WTC11 (cell line): ENCODE results near the gene FOCAD. TPM values are rescaled to one million over a fixed set of nuclear protein-coding genes. Genes with fewer than 3 reads are reported as not detected.

ENCODE experiments used
- ATAC-seq: fragments of 200-7000 bp; cut with Tn5 transposase; 2 replicates; pipeline ENCODE4 v1.10.0; 2021; ENCODE audit warnings: mild to moderate bottlenecking, moderate library complexity
- CTCF ChIA-PET: fragments of 300-600 bp; sonication (Branson Sonifier 250); formaldehyde crosslinking; loops from one replicate; lab custom pipeline; 2021; ENCODE audit warnings: antibody characterized with exemption; lab: Charles Lee
- POLR2A ChIA-PET: fragments of 350-600 bp; sonication (Branson Sonifier 250); formaldehyde crosslinking; loops from one replicate; lab custom pipeline; 2021; ENCODE audit warnings: antibody characterized with exemption; lab: Charles Lee
- DNase-seq: peaks from one replicate; pipeline ENCODE4 v3.0.0; 2021; ENCODE audit warnings: low spot score
- H3K27ac Mint-ChIP-seq: 2 replicates; pipeline ENCODE4 v1.8.0; 2021; ENCODE audit warnings: mixed read lengths
- H3K27me3 Mint-ChIP-seq: 2 replicates; pipeline ENCODE4 v1.8.0; 2021; ENCODE audit warnings: low read depth, mild to moderate bottlenecking, moderate library complexity, mixed read lengths
- H3K36me3 Mint-ChIP-seq: 2 replicates; pipeline ENCODE4 v1.8.0; 2021; ENCODE audit warnings: mixed read lengths
- H3K4me1 Mint-ChIP-seq: 2 replicates; pipeline ENCODE4 v1.8.0; 2022; ENCODE audit warnings: mixed read lengths
- H3K4me3 Mint-ChIP-seq: 2 replicates; pipeline ENCODE4 v1.8.0; 2021; ENCODE audit warnings: mild to moderate bottlenecking, moderate library complexity, mixed read lengths
- H3K9me3 Mint-ChIP-seq: 2 replicates; pipeline ENCODE4 v1.8.0; 2021; ENCODE audit warnings: mixed read lengths
- JUN ChIP-seq: sonication (generic); formaldehyde crosslinking; IDR thresholded peaks from 2 replicates; pipeline ENCODE4 v1.8.0; 2023; ENCODE audit warnings: mild to moderate bottlenecking, missing genetic modification reagents
- KAT7 ChIP-seq: sonication (generic); formaldehyde crosslinking; IDR thresholded peaks from 2 replicates; pipeline ENCODE4 v1.8.1; 2023; ENCODE audit warnings: missing genetic modification reagents, mild to moderate bottlenecking, borderline replicate concordance
- NFYB ChIP-seq: sonication (generic); formaldehyde crosslinking; conservative IDR thresholded peaks from 2 replicates; pipeline ENCODE4 v1.8.0; 2022; ENCODE audit warnings: low read depth, missing genetic modification reagents
- NR1H2 ChIP-seq: sonication (generic); formaldehyde crosslinking; IDR thresholded peaks from 2 replicates; pipeline ENCODE4 v1.9.0; 2021; ENCODE audit warnings: mild to moderate bottlenecking, moderate library complexity, missing genetic modification reagents
- OVOL2 ChIP-seq: fragments of 250-450 bp; sonication (Bioruptor Pico); IDR thresholded peaks from 2 replicates; pipeline ENCODE4 v1.9.0; 2021; ENCODE audit warnings: mild to moderate bottlenecking, borderline replicate concordance
- SMAD3 ChIP-seq: sonication (generic); formaldehyde crosslinking; IDR thresholded peaks from 2 replicates; pipeline ENCODE4 v1.8.0; 2022; ENCODE audit warnings: missing genetic modification reagents, mild to moderate bottlenecking, borderline replicate concordance
- TEAD4 ChIP-seq: sonication (generic); formaldehyde crosslinking; IDR thresholded peaks from 2 replicates; pipeline ENCODE4 v1.8.0; 2022; ENCODE audit warnings: mild to moderate bottlenecking, missing genetic modification reagents
- TP53 ChIP-seq: sonication (generic); formaldehyde crosslinking; IDR thresholded peaks from 2 replicates; pipeline ENCODE4 v1.8.1; 2023; ENCODE audit warnings: mild to moderate bottlenecking, missing genetic modification reagents
- ZNF138 ChIP-seq: sonication (generic); formaldehyde crosslinking; conservative IDR thresholded peaks from 2 replicates; pipeline ENCODE4 v1.8.1; 2022; ENCODE audit warnings: mild to moderate bottlenecking, moderate library complexity, missing genetic modification reagents
- ZNF416 ChIP-seq: fragments of 250-450 bp; sonication (Bioruptor Pico); IDR thresholded peaks from 2 replicates; pipeline ENCODE4 v1.9.0; 2021; ENCODE audit warnings: mild to moderate bottlenecking, inconsistent platforms
- ZNF671 ChIP-seq: fragments of 250-450 bp; sonication (Bioruptor Pico); IDR thresholded peaks from 2 replicates; pipeline ENCODE4 v1.8.0; 2021; ENCODE audit warnings: mild to moderate bottlenecking
- total RNA-seq: library from RNA; stranded (reverse); gene quantifications from 3 replicates; pipeline ENCODE4 v1.2.3, GENCODE V29; 2021
- TF ChIP-seq, protein P1 (sequence below): sonication (generic); formaldehyde crosslinking; IDR thresholded peaks from 2 replicates; pipeline ENCODE4 v1.8.1; 2022; ENCODE audit warnings: mild to moderate bottlenecking, missing genetic modification reagents, moderate library complexity, borderline replicate concordance
- TF ChIP-seq, protein P2 (sequence below): sonication (generic); formaldehyde crosslinking; IDR thresholded peaks from 2 replicates; pipeline ENCODE4 v1.8.0; 2022; ENCODE audit warnings: mild to moderate bottlenecking, missing genetic modification reagents
- TF ChIP-seq, protein P3 (sequence below): sonication (generic); formaldehyde crosslinking; IDR thresholded peaks from 2 replicates; pipeline ENCODE4 v1.8.1; 2023; ENCODE audit warnings: mild to moderate bottlenecking, moderate library complexity, missing genetic modification reagents
- TF ChIP-seq, protein P4 (sequence below): sonication (generic); formaldehyde crosslinking; IDR thresholded peaks from 2 replicates; pipeline ENCODE4 v1.8.0; 2023; ENCODE audit warnings: missing genetic modification reagents, mild to moderate bottlenecking, borderline replicate concordance
- TF ChIP-seq, protein P5 (sequence below): sonication (generic); formaldehyde crosslinking; IDR thresholded peaks from 2 replicates; pipeline ENCODE4 v1.8.0; 2022; ENCODE audit warnings: mild to moderate bottlenecking, missing genetic modification reagents
- TF ChIP-seq, protein P6 (sequence below): fragments of 250-450 bp; sonication (Bioruptor Pico); IDR thresholded peaks from 2 replicates; pipeline ENCODE4 v1.8.0; 2021; ENCODE audit warnings: mild to moderate bottlenecking
- TF ChIP-seq, protein P7 (sequence below): sonication (generic); formaldehyde crosslinking; IDR thresholded peaks from 2 replicates; pipeline ENCODE4 v1.8.0; 2023; ENCODE audit warnings: missing genetic modification reagents
- TF ChIP-seq, protein P8 (sequence below): sonication (generic); formaldehyde crosslinking; IDR thresholded peaks from 2 replicates; pipeline ENCODE4 v1.8.1; 2023; ENCODE audit warnings: mild to moderate bottlenecking, missing genetic modification reagents, moderate library complexity

The FOCAD gene
- total RNA-seq, 1 experiment from 2014 or later = 34.3 TPM

DNA sequence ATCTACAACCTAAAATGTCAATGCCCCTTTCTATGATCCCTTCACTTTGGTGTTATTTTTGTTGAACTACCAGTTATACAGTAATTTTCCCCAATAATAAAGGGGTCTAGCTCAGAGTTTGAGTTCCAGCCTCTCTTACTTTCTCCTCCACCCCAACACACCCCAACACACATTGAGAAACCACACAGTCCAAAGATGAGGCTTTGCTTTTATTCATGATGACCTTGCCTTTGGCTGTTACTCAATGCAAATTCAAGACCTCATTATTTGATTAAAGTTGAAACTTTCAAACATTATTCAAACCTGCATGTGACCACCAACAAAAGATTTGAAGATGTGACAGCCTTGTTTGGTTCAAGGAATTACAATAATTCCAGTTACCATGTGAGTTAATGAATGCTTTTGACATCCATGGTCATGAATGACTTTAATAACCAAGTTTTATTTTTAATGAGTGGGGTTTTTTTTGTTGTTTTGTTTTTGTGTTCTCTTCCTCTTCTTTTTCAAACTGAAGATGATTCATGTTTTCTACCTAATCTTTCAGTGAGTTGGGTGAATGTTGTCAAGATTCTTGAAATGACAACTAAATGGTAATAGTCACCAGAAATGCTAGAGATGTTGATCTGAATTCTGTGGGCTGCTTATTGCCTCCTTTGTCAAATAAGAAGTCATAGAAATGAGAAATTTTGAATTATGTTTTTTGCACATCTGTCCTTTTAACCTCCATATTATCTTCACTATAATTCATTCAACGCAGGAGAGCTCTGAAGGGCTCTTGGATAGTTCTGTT is 241.4 kb downstream of the FOCAD start:
- CTCF ChIA-PET = no interaction called here
- Mint-ChIP-seq H3K27me3 (no peaks in the 10 kb centered on the region), H3K9me3 (no peaks in the 10 kb centered on the region), H3K36me3 (0 out of 2 replicates have a peak, but pooled peaks cover 3% of the 10 kb centered on the region), H3K4me3 (no peak overlapping the region), H3K4me1 (peaks cover 5% of the 10 kb centered on the region), H3K27ac (no peak overlapping the region)
- POLR2A ChIA-PET = no interaction called here
- no peak for ATAC-seq
- TF ChIP-seq ZNF138 (no peak), NFYB (CRISPR knock-in tag) (no peak), TEAD4 (CRISPR knock-in tag) (no peak), OVOL2 (CRISPR knock-in tag) (no peak), ZNF416 (CRISPR knock-in tag) (no peak), KAT7 (no peak), SMAD3 (CRISPR knock-in tag) (no peak), TP53 (CRISPR knock-in tag) (no peak), JUN (CRISPR knock-in tag) (no peak), NR1H2 (CRISPR knock-in tag) (no peak)
- TF ChIP-seq, protein P1, sequence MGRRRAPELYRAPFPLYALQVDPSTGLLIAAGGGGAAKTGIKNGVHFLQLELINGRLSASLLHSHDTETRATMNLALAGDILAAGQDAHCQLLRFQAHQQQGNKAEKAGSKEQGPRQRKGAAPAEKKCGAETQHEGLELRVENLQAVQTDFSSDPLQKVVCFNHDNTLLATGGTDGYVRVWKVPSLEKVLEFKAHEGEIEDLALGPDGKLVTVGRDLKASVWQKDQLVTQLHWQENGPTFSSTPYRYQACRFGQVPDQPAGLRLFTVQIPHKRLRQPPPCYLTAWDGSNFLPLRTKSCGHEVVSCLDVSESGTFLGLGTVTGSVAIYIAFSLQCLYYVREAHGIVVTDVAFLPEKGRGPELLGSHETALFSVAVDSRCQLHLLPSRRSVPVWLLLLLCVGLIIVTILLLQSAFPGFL = no peak
- TF ChIP-seq, protein P2, sequence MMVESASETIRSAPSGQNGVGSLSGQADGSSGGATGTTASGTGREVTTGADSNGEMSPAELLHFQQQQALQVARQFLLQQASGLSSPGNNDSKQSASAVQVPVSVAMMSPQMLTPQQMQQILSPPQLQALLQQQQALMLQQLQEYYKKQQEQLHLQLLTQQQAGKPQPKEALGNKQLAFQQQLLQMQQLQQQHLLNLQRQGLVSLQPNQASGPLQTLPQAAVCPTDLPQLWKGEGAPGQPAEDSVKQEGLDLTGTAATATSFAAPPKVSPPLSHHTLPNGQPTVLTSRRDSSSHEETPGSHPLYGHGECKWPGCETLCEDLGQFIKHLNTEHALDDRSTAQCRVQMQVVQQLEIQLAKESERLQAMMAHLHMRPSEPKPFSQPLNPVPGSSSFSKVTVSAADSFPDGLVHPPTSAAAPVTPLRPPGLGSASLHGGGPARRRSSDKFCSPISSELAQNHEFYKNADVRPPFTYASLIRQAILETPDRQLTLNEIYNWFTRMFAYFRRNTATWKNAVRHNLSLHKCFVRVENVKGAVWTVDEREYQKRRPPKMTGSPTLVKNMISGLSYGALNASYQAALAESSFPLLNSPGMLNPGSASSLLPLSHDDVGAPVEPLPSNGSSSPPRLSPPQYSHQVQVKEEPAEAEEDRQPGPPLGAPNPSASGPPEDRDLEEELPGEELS (CRISPR knock-in tag) = no peak
- TF ChIP-seq, protein P3, sequence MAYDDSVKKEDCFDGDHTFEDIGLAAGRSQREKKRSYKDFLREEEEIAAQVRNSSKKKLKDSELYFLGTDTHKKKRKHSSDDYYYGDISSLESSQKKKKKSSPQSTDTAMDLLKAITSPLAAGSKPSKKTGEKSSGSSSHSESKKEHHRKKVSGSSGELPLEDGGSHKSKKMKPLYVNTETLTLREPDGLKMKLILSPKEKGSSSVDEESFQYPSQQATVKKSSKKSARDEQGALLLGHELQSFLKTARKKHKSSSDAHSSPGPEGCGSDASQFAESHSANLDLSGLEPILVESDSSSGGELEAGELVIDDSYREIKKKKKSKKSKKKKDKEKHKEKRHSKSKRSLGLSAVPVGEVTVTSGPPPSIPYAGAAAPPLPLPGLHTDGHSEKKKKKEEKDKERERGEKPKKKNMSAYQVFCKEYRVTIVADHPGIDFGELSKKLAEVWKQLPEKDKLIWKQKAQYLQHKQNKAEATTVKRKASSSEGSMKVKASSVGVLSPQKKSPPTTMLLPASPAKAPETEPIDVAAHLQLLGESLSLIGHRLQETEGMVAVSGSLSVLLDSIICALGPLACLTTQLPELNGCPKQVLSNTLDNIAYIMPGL (CRISPR knock-in tag) = no peak
- TF ChIP-seq, protein P4, sequence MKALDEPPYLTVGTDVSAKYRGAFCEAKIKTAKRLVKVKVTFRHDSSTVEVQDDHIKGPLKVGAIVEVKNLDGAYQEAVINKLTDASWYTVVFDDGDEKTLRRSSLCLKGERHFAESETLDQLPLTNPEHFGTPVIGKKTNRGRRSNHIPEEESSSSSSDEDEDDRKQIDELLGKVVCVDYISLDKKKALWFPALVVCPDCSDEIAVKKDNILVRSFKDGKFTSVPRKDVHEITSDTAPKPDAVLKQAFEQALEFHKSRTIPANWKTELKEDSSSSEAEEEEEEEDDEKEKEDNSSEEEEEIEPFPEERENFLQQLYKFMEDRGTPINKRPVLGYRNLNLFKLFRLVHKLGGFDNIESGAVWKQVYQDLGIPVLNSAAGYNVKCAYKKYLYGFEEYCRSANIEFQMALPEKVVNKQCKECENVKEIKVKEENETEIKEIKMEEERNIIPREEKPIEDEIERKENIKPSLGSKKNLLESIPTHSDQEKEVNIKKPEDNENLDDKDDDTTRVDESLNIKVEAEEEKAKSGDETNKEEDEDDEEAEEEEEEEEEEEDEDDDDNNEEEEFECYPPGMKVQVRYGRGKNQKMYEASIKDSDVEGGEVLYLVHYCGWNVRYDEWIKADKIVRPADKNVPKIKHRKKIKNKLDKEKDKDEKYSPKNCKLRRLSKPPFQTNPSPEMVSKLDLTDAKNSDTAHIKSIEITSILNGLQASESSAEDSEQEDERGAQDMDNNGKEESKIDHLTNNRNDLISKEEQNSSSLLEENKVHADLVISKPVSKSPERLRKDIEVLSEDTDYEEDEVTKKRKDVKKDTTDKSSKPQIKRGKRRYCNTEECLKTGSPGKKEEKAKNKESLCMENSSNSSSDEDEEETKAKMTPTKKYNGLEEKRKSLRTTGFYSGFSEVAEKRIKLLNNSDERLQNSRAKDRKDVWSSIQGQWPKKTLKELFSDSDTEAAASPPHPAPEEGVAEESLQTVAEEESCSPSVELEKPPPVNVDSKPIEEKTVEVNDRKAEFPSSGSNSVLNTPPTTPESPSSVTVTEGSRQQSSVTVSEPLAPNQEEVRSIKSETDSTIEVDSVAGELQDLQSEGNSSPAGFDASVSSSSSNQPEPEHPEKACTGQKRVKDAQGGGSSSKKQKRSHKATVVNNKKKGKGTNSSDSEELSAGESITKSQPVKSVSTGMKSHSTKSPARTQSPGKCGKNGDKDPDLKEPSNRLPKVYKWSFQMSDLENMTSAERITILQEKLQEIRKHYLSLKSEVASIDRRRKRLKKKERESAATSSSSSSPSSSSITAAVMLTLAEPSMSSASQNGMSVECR = no peak
- TF ChIP-seq, protein P5, sequence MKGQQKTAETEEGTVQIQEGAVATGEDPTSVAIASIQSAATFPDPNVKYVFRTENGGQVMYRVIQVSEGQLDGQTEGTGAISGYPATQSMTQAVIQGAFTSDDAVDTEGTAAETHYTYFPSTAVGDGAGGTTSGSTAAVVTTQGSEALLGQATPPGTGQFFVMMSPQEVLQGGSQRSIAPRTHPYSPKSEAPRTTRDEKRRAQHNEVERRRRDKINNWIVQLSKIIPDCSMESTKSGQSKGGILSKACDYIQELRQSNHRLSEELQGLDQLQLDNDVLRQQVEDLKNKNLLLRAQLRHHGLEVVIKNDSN = no peak
- DNase-seq = no peak

DNA sequence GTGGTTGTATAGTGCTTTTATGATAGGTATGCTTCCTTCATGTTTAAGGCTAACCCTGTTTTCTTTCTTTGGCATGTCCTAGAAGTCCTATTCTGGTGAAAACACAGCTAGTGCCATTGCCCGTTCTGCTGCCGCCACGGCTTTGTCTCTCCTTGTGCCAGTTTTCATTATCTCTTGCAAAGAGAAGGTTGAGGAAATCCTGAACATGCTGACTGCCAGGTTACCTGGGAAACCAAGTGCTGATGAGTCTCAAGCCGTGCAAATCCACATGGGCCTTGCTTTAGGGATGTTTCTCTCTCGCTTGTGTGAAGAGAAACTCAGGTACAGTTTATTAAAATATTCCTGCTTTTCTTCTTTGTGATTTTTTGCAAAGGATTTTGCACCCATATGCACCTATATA is 245.2 kb downstream of the FOCAD start:
- ChIA-PET POLR2A (no interaction called here), CTCF (interaction anchor here (1.6 kb wide), 1 partner anchor 12 kb away, joined by 7 read pairs; no protein-coding TSS in a partner anchor)
- Mint-ChIP-seq H3K36me3 (peaks cover 10% of the 10 kb centered on the region), H3K4me3 (no peak overlapping the region), H3K4me1 (peaks cover 5% of the 10 kb centered on the region), H3K27me3 (no peaks in the 10 kb centered on the region), H3K9me3 (peaks cover 3% of the 10 kb centered on the region; the same call in 1 of the 2 replicates), H3K27ac (no peak overlapping the region)
- DNase-seq (no peak), ATAC-seq (no peak)
- TF ChIP-seq, protein P6, sequence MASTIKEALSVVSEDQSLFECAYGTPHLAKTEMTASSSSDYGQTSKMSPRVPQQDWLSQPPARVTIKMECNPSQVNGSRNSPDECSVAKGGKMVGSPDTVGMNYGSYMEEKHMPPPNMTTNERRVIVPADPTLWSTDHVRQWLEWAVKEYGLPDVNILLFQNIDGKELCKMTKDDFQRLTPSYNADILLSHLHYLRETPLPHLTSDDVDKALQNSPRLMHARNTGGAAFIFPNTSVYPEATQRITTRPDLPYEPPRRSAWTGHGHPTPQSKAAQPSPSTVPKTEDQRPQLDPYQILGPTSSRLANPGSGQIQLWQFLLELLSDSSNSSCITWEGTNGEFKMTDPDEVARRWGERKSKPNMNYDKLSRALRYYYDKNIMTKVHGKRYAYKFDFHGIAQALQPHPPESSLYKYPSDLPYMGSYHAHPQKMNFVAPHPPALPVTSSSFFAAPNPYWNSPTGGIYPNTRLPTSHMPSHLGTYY (CRISPR knock-in tag) = no peak
- TF ChIP-seq, protein P7, sequence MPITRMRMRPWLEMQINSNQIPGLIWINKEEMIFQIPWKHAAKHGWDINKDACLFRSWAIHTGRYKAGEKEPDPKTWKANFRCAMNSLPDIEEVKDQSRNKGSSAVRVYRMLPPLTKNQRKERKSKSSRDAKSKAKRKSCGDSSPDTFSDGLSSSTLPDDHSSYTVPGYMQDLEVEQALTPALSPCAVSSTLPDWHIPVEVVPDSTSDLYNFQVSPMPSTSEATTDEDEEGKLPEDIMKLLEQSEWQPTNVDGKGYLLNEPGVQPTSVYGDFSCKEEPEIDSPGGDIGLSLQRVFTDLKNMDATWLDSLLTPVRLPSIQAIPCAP (CRISPR knock-in tag) = no peak
- TF ChIP-seq OVOL2 (CRISPR knock-in tag) (no peak), ZNF671 (no peak)
- TF ChIP-seq, protein P8, sequence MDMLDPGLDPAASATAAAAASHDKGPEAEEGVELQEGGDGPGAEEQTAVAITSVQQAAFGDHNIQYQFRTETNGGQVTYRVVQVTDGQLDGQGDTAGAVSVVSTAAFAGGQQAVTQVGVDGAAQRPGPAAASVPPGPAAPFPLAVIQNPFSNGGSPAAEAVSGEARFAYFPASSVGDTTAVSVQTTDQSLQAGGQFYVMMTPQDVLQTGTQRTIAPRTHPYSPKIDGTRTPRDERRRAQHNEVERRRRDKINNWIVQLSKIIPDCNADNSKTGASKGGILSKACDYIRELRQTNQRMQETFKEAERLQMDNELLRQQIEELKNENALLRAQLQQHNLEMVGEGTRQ (CRISPR knock-in tag) = no peak
